Epidermal melanocyte (primary cell): ENCODE results near the gene DNAJB1.
"Not testable (repeated sequence)": the region's sequence is repeated elsewhere in the genome, so short reads cannot be mapped to it uniquely, and the experiment has no call there.

ENCODE experiments used
- DNase-seq: peaks from one replicate; pipeline ENCODE4 v3.0.0; 2011; ENCODE audit warnings: low spot score; ENCODE audit not compliant: insufficient read length

The DNAJB1 gene

GRCh38 chr19:14553042-14553938, 35.1 kb upstream of the DNAJB1 start:
- DNase-seq = no peak

DNA sequence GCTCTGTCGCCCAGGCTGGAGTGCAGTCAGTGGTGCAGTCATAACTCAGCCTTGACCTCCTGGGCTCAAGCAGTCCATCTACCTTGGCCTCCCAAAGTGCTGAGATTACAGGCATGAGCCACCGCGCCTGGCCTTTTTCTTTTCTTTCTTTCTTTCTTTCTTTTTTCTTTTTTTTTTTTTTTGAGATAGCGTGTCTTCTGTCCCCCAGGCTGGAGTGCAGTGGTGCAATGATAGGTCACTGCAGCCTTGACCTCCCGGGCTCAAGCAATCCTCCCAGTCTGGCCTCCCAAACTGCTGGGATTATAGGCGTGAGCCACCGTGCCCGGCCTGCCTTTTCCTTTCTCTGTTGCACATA, 33.8 kb upstream of the DNAJB1 start:
- DNase-seq = not testable (repeated sequence)

DNA sequence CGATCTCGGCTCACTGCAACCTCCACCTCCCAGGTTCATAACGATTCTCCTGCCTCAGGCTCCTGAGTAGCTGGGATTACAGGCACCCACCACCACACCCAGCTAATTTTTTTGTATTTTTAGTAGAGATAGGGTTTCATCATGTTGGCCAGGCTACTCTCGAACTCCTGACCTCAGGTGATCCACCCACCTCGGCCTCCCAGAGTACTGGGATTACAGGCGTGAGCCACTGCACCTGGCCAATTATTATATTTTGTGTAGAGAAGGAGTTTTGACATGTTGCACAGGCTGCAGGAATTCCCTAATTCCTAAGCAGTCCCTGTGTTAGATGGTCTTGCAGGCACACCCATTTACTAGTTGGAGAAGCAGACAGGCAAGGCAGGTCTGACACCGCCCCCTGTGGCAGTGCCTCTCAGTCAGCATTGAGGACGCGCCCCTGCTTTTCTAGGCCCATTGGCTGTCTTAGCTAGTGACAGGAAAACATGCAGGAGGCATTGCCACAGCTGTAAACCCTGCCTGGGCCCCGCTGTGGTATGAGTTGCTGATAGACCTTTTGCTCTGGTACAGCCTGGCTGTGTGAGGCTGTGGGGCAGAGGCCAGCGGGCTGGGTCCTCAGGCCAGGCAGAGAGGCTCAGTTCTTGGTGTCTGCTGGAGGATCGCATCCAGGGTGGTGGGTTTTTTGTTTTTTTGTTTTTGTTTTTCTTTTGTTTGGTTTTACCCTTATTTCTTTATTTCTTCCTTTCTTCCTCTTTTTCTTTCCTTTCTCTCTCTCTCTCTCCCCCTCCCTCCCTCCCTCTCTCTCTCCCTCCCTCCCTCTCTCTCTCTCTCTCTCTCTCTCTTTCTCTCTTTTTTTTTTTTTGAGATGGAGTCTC, 33.2 kb upstream of the DNAJB1 start:
- not testable (repeated sequence) for DNase-seq

DNA sequence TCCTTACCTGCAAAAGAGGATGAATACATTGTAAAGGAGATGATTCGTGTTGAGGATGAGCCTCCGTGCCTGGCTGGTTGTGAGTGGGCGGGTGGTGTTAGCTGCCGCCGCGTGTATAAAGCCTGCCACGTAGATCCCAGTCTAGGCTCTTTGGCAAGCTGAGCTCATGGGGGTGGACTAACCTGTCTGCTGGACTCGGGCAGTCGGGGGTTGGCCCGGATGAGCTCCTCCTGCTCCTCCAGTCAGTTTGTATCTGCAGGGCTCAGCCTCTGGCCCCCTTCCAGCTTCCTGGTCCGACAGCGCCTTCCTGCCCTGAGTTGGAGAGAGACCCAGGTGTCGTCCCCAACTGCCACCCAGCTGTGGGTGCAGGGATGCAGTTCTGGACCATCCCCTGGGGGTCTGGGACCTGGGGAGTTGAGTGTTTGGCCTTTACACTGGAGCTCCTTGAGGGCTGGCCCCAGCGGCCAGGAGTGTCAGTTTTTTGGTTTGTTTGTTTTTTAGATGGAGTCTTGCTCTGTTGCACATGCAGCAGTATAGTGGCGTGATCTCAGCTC, 32.1 kb upstream of the DNAJB1 start:
- DNase-seq = no peak

GRCh38 chr19:14545716-14546082, 27.5 kb upstream of the DNAJB1 start:
- DNase-seq = no peak

DNA sequence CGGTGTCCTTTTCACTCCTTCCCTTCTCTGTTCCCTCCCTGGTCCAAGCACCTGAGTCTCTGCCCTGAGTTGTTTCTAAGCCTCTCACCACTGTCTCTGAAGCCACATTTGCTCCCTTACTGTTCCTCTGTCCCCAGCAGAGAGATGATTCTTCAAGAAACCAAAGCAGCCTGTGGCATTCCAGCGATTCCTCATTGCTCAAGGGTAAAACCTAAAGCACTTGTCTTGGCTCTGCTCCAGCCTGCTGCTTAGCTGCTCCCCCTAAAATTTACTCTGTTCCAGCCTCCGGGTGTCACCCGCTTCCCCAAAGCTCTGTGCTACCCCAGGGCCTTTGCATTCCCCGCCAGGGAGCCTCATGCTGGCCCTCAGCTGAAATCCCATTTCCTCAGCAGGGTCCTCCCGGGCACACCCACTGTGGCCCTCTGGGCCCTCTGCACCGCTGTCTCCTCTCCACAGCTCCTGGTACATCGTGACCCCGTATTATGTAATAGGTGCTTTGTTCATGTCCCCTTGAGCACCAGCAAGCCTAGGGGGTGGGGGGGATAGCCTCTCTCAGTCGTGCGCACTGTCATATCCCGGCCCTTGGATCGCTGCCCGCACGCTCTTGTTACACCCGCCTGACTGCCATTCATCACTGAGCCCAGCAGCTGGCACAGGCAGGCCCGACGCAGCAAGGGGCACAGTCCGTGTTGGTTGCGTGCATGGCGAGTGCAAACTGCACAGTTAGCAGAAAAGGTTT, 26.9 kb upstream of the DNAJB1 start:
- no peak for DNase-seq

- no peak for DNase-seq
Observed at GRCh38 chr19:14544047-14544446, 25.9 kb upstream of the DNAJB1 start.

- DNase-seq = no peak
Observed at GRCh38 chr19:14542711-14543328, 24.6 kb upstream of the DNAJB1 start.

- not testable (repeated sequence) for DNase-seq
Observed at GRCh38 chr19:14541979-14542378, 23.8 kb upstream of the DNAJB1 start.

- no peak for DNase-seq
Observed at GRCh38 chr19:14540741-14541525, 22.7 kb upstream of the DNAJB1 start.

- no peak for DNase-seq
Observed at GRCh38 chr19:14536926-14537692, 18.9 kb upstream of the DNAJB1 start.

GRCh38 chr19:14533450-14533849, 15.3 kb upstream of the DNAJB1 start:
- no peak for DNase-seq

DNA sequence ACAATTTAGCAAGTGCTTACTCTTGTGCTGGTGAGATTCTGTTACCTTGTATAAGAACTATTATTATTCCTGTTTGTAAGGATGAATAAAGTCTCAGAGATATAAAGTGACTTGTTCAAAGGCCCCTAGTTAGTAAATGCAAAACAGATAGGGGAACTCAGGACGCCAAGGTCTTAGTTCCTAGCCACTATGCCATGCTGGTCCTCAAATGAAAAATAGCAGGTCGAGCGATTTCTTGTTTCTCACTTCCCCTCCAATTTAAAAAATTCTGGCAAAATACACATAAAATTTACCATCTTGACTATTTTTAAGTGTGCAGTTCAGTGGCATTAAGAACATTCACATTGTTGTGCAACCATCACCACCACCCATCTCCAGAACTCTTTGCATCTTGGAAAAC, 12.3 kb upstream of the DNAJB1 start:
- DNase-seq = no peak

- no peak for DNase-seq
Observed at GRCh38 chr19:14530005-14530348, 11.8 kb upstream of the DNAJB1 start.

DNA sequence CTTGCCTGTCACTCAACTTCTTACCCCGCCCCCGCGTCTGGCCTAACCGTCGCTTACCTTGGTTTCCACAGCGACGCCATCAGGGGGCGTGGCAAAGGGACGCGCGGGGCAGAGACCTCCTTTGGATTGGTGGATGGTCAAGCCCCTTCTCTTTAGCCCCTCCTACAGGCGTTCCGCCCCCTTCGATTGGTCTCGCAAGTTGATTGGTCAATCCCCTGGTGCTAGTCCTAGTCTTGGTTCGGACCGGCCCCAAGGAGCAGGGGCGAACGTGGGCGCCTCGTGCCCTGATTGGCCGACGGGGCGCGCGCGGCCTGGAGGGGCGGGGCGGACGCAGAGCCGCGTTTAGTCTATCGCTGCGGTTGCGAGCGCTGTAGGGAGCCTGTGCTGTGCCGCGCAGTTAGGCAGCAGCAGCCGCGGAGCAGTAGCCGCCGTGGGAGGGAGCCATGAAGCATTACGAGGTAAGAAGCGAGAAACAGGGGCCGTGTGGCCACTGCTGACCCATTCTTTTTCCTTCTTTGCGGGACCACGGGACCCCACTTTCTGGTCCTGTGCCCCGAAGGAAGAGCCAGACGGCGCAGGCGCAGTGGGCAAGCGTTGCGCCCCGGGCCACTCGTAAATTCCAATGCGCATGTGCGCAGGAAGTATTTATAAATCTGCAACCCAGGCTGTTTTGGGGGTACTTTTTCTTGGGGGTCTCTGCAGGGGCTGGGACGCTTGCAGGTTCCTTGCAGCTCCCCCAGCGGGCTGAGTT, 11.2 kb upstream of the DNAJB1 start, which contains the start of gene TECR:
Gene TECR, plus strand, starts transcription at position 341 of the 751 bp plus-strand sequence. Its CDS starts 103 bp downstream, at position 444.
- peak; percentile 91 for DNase-seq

DNA sequence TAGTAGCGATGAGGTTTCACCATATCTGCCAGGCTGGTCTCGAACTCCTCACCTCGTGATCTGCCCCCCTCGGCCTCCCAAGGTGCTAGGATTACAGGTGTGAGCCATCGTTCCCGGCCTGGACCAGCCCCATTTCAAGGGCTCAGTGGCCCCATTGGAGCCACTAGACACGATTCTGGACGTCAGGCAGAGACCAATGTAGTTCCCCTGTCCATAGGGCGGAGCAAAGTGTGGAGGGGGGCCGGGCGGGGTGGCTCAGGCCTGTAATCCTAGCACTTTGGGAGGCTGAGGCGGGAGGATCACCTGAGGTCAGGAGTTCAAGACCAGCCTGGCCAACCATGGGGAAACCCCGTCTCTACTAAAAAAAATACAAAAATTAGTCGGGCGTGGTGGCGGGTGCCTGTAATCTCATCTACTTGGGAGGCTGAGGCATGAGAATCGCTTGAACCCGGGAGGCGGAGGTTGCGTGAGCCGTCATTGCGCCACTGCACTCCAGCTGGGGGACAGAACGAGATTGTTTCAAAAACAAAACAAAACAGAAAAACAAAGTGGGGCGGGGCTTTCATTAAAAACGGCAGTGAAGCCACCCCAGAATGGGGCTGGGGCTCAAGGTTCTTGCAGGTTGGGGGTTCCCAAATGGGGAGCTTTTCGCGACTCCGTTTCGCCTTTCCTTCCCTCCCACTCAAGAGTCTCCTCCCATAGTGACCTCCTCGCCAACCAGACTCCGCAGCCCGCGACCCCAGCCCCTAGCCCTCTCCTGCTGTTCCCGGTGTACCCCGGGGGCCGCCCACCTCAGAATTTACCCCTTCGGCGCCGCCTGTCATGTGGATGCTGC, 10.4 kb upstream of the DNAJB1 start:
- DNase-seq = no peak

DNA sequence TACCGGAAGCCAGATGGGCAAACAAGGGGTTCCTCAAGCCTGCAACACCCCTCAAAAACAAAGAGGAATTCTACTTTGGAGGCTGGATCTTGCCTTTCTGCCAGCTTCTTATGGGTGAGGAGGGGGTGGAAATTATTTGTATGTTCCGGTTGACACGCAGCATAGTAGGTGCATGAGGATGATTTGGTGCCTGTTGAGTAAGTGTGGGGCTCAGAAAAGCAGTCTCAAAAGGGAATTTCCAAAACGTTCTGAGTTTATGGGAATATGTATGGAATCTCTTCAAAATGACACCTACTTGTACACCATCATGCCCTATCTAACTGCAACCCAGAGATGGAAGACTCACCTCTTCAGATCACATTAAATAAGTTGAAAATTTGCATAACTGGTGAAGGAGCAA, 8.2 kb upstream of the DNAJB1 start:
- DNase-seq = no peak

DNA sequence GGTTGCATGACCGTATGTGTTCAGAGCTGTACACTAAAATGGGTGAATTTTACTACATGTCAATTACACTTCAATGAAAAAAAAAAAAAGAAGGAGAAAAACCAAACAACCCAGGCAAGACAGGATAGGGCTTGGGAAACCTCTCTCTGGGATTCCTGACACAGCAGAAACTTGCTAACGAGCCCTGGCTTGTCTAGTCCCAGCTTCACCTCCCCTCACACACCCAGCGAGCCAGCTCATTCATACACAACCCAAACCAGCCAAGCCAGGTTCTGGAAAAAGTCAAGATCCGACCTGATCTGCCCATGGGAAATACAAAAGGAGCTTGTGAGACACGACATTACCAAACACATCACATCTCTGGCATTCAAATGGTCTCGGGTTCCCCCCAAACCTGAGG, 7.5 kb upstream of the DNAJB1 start:
- DNase-seq = no peak
